ENCODE data around the gene TGM1.
"Not testable (repeated sequence)": the region's sequence is repeated elsewhere in the genome, so short reads cannot be mapped to it uniquely, and the experiment has no call there.

Gene TGM1

DNA sequence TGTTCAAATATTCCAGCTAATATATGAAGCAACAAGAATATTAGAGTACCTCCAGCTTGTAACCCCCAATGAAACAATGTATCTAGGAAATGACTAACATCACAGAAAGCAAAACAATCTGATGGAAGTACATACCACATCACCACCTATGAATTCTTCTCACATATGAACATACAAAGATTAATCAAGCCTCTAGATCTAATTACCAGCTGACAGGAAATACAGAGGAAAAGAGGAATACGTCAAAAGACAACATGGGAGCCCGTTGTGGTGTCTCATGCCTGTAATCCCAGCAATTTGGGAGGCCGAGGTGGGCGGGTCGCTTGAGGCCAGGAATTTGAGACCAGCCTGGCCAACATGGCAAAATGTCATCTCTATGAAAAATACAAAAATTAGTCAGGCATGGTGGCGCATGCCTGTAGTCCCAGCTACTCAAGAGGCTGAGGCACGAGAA lies 38.3 kb downstream of the TGM1 start:
- DNase-seq = no peak
- in situ Hi-C loops (cut with HindIII; ENCODE audit: low pct_ligation_motif_present, low pct_unique_long_range_greater_than_20kb, low sequenced_read_pairs) = no loop called here

DNA sequence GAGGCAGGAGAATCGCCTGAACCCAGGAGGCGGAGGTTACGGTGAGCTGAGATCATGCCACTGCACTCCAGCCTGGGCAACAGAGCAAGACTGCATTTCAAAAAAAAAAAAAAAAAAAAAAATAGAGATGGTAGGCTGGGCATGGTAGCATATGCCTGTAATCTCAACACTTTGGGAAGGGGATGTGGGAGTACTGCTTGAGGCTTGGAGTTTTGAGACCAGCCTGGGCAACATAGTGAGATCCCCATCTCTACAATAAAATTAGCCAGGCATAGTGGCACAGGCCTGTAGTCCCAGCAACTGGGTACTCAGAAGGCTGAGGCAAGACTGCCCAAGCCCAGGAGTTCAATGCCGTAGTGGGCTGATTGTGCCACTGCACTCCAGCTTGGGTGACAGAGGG lies 40.0 kb downstream of the TGM1 start:
- DNase-seq; in situ Hi-C loops (cut with HindIII; ENCODE audit: low pct_ligation_motif_present, low pct_unique_long_range_greater_than_20kb, low sequenced_read_pairs): not testable (repeated sequence)

DNA sequence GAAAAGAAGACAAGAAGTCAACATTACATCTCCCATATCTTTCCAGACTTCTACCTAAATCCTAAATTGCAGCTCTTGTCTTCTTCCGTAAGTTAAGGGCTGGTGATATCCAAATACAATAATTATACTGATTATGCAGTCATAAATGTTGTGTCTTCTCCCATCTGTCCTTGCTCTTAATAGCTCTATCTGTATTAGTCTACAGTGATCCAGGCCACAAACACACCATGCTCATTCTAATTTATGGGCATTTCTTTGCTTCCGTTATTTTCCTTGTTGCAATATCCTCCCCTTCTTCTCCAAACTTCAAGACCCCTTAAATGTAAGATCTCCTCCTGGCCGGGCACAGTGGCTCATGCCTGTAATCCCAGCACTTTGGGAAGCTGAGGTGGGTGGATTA lies 43.5 kb downstream of the TGM1 start:
- no peak for DNase-seq
- in situ Hi-C loops (cut with HindIII; ENCODE audit: low pct_ligation_motif_present, low pct_unique_long_range_greater_than_20kb, low sequenced_read_pairs) = no loop called here

DNA sequence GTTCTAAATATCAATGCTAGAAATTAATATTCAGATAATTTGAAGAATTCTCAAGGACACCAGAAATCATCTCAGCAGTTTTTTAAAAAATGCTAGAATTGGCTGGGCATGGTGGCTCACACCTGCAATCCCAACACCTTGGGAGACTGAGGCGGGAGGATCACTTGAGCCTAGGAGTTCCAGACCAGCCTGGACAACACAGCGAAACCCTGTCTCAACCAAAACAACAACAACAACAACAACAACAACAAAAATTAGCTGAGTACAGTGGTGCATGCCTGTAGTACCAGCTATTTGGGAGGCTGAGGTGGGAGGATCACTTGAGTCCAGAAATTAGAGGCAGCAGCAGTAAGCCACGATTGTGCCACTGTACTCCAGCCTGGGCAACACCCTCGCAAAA lies 43.9 kb downstream of the TGM1 start:
- DNase-seq = no peak

DNA sequence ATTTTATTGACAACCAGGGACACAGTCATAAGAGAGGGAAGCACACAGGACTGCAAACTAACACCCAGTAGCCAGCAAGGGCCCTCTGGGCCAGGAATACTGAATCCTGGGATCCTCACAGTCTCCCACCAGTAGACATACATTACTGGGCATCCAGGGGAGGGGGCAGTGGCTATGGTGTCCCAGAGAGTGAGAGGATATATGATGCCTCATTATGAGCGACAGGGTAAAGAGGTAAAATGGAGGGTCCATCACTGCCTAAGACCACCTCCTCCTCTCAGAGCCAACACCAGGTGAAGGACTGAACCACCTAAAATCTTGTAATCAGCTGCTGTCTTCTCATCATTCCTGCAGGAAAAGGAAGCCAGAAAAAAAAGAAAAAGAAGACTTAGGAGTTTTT lies 46.1 kb downstream of the TGM1 start:
- DNase-seq; in situ Hi-C loops (cut with HindIII; ENCODE audit: low pct_ligation_motif_present, low pct_unique_long_range_greater_than_20kb, low sequenced_read_pairs): not testable (repeated sequence)

More for the DNA sequence above, 43.9 kb downstream of the TGM1 start:
- in situ Hi-C loops (cut with HindIII; ENCODE audit: low pct_ligation_motif_present, low pct_unique_long_range_greater_than_20kb, low sequenced_read_pairs) = no loop called here

DNA sequence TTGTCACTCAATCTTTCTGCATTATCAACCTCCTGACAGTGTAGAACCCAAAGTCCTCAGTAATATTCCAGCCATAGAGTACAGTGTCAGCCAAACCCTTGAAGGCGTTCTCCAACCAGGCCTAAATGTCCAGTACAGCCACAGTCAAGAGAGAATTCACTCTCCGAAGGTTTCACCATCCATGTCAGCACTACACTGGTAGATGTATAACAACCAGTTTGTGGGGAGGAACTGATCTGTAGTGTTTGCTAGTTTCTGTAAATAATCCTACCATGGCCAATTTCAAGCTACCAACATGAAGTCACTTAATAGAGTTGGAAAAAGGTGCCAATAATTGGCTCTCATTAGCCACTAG lies 46.7 kb downstream of the TGM1 start:
- DNase-seq = no peak
- in situ Hi-C loops (cut with HindIII; ENCODE audit: low pct_ligation_motif_present, low pct_unique_long_range_greater_than_20kb, low sequenced_read_pairs) = no loop called here

DNA sequence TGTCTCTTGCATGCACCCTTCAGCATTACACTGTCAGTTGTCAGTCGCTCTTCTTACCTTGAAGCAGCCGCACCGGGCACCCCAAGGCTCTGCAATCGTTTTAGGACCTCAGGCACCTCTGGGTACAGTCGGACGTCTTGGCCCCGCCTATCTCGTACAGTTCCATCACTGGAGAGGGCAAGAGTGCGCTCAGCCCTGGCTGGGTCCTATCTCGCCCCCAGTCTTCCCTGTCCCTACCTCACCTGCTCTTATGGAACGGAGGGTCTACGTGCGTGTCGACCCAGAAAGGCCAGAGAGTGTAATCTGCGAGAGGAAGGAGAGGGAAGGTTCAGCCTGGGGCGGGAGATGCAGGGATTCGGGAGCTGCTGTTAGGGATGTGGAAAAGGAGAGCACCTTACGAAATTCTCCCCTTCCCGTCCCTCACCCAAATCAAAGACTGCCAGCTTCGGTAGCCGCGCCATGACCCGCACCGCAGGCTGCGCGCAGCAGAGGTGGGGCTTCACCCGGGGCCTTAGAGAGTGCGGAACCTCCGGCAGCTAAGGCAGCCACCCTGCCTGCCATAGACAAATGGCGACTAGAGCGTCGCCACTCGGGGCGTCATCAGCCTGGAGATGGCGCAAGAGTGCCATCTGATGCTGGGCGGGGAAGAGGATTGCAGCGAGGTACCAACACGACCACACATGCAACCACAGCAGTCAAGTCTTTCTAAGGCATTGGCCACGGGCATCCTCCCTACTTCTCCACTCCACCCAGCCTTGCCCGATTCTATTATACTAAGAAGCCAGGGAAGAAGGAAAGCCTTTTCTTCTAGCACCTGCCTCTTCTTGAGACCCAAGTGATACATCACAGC lies 47.3 kb downstream of the TGM1 start, which contains the start of gene MDP1:
Gene MDP1 (minus strand): TSS at position 572 of the 850 bp plus-strand sequence. CDS start 111 bp downstream, at position 461.
- DNase-seq = peak; percentile 80
- in situ Hi-C loops (cut with HindIII; ENCODE audit: low pct_ligation_motif_present, low pct_unique_long_range_greater_than_20kb, low sequenced_read_pairs) = no loop called here

DNA sequence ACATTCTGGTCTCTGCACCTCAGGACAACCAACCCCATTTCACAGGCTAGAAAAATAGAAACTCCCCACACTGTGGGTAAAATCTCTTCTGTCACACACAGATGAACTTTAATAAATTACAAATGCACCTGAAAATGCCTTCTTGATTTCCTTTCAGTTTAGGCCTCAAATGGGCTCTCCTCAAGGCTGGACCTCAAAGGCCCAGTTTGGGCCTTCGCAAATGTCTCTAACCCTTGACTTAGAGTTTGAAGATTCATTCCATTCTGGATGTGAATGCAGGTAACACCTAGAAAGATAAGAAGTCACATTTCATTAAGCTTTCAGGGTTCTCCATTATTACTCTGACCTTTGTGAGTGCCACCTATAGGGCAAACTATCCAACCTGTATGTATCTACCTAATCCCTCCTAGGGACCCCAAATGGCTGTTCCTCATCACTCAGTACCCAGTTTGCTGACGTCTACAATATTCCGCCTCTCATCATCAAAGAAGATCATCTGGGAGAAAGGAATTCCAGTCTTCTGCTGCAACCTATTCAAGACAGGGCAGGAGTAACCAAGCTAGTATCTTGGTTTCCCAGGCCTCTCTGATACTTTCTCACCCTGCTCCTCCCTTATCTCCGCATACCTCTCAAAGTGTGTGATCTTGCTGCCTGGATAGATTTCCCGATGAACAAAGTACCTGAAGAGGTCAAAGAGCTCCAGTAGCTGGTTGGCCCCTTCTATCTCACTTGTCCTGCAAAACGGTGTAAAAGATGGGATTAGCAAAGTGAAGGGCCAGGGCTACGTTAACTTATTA lies 48.9 kb downstream of the TGM1 start:
- in situ Hi-C loops (cut with HindIII; ENCODE audit: low pct_ligation_motif_present, low pct_unique_long_range_greater_than_20kb, low sequenced_read_pairs) = no loop called here
- DNase-seq = no peak

DNA sequence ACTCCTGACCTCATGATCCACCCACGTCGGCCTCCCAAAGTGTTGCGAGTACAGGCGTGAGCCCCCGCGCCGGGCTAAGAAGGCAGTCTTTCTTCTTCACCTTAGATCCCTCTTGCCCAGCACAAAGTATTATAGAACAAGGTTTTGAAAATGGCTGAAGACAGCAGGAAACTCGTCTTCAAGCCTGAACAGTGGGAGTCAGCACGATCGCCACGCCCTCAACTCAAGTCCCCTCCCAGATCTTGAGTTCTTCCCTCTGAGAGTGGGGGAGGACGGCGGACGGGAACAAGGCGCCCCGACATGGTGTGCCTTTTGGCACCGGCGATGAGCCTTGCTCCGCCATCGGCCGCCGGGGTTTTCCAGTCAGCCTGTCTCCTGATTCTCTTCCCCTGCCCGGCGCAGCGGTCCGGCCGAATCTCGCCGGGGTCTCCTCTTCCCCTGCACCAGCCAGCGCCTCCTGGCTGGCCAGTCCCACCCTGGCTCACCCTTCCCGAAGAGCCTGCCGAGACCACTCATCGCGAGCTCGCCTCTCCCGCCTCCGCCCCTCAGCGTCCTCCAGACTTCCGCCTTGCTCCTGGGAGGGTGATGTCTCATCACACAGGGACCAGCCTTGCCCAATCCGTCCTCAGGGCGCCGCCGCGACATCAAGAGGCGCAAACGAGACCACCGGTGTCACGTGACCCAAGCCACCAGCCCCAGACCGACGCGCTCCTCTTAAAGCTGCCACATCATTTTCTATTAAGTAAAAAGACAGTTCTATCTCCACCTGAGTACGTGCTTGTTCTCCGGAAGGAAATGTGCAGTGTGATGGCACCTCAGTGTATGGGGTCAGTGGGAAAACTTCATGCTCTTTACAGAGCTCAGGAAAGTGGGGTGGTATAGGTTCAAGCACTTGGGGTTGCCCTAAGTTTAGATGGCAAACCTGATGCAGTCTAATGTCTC lies 49.8 kb downstream of the TGM1 start, which contains the start of gene CHMP4A:
Gene CHMP4A (minus strand): TSS at position 565 of the 942 bp plus-strand sequence. CDS start 49 bp downstream, at position 516.
- peak; percentile 97 for DNase-seq
- in situ Hi-C loops (cut with HindIII; ENCODE audit: low pct_ligation_motif_present, low pct_unique_long_range_greater_than_20kb, low sequenced_read_pairs) = no loop called here

DNA sequence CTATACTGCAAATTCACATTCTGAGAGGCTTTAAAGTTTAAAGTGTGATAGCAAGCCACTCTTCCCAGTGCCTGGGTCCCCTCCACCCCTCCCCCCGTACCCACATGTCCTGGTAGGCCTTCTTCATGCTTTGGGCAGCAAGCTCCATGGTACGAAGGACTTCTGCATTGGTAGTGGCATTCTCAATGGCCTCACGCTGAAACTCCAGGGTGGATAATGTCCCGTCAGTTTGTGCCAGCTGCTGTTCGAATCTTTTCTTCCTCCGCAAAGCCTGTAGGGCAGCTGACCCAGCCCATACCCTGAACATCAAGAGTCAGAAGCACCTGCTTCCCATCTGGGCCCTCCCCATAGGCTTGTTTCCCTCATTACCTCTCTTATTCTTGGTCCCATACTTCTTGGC lies 51.7 kb downstream of the TGM1 start:
- no peak for DNase-seq
- in situ Hi-C loops (cut with HindIII; ENCODE audit: low pct_ligation_motif_present, low pct_unique_long_range_greater_than_20kb, low sequenced_read_pairs) = no loop called here

DNA sequence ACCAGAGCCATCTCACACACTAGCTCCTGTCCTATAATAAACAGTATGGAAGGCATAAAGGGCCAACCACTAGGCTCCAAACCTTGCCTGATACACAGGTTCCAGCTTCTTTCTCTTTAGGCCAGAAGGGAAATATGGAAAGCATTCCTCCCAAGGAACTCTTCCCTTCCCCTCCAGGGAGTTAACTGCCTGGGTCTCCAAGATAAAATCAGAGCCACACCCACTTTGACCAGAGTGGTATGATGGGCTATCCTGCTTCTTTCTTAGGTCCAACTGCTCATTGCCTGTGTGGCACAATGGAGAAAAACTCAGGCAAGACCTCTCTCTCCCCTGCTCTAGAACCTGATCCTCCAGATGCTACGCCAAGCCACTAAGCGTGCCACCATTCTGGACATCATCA lies 55.4 kb downstream of the TGM1 start:
- no peak for DNase-seq
- in situ Hi-C loops (cut with HindIII; ENCODE audit: low pct_ligation_motif_present, low pct_unique_long_range_greater_than_20kb, low sequenced_read_pairs) = no loop called here

DNA sequence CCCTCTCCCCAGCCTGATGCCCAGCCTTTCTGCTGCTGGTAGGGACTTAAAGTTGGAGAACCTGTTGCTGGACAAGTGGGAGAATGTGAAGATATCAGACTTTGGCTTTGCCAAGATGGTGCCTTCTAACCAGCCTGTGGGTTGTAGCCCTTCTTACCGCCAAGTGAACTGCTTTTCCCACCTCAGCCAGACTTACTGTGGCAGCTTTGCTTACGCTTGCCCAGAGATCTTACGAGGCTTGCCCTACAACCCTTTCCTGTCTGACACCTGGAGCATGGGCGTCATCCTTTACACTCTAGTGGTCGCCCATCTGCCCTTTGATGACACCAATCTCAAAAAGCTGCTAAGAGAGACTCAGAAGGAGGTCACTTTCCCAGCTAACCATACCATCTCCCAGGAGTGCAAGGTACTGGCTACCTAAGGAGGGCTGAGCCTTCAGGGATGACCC lies 55.8 kb downstream of the TGM1 start:
- in situ Hi-C loops (cut with HindIII; ENCODE audit: low pct_ligation_motif_present, low pct_unique_long_range_greater_than_20kb, low sequenced_read_pairs) = no loop called here
- DNase-seq = no peak

DNA sequence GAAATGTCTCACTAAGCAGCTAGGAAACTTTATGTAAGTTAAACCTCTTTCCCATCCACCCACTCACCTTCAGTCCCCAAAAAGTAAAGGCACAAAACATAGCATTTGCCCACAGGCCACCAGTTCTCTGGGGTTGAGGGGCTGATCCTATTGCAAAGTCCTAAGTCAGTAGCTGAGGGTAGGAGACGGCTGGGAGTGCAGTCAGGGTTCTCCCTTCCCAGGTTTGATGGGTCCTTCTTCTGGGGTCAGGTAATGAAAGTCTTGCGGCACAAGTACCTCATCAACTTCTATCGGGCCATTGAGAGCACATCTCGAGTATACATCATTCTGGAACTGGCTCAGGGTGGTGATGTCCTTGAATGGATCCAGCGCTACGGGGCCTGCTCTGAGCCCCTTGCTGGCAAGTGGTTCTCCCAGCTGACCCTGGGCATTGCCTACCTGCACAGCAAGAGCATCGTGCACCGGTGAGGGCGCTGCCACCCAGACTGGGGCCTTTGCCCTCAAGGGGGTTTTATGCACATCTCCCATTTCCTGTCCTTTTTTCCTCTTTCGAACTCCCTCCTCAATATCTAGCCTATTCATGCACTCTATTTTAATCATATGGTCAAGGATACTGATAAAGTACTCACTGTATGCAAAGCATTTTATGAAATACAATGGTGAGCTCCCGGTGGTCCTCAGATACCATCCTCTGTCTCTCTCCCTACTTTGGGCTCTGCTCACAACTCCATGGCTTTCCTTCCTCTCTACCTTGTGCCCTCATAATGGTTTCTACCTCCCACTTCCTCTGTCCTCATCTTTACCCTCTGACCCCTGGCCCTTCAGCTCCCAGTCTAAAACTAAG lies 56.5 kb downstream of the TGM1 start:
- DNase-seq = no peak
- in situ Hi-C loops (cut with HindIII; ENCODE audit: low pct_ligation_motif_present, low pct_unique_long_range_greater_than_20kb, low sequenced_read_pairs) = no loop called here

DNA sequence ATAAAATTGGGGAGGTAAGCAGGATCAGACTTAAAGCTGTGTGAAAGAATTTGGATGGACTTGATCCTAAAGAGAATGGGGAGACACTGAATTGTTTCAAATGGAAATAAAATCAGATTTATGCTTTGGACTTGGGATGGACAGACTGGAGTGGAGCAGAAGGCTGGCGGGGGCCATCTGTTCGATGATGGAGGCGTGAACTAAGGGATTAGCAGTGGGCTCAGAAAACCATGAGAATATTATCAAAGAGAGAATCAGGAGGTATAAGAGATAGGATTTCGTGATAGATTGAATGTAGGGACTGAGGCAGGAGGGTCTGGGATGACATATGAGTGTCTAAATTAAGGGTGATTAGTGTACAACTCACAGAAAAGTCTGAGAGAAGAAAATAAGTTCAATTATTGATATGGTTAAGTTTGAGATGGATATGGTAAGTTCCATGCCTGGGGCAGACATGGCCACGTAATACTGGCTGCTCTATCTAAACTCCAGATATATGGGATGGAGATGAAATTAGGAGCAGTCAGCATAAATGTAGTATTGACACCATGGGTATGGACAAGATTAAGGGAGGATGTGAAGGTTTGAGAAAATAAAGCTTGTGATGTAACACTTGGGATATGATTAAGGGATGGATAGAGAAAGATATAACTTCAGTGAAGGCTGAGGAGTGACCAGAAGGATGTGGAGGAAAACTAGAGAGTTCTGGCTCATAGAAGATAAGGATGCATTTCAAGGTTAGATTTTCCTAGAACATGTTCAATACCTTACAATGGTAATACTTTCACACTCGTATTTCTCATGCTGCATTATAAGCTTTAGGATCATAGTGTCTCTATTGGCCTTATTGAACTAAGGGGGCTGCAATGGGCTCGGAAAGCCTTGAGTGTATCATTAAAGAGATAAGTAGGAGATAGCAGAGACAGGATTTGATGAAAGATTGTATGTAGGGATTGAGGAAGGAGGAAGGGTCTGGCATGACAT lies 58.5 kb downstream of the TGM1 start:
- in situ Hi-C loops (cut with HindIII; ENCODE audit: low pct_ligation_motif_present, low pct_unique_long_range_greater_than_20kb, low sequenced_read_pairs) = no loop called here
- no peak for DNase-seq

DNA sequence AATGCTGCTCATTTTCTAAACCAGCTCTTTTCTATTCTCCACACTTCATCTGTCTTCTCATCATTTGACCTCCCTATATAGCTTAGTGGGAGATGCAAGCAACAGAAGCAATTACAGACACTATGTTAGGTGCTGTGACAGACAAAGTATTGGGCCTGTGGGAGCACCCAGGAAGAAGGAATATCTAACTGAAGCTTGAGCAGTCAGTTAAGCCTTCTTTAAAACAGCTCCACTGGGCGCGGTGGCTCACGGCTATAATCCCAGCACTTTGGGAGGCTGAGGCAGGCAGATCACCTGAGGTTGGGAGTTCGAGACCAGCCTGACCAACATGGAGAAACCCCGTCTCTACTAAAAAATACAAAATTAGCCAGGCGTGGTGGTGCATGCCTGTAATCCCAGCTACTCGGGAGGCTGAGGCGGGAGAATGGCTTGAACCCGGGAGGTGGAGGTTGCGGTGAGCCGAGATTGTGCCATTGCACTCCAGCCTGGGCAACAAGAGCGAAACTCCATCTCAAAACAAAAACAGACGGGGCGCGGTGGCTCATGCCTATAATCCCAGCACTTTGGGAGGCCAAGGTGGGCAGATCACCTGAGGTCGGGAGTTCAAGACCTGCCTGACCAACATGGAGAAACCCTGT lies 59.6 kb downstream of the TGM1 start:
- DNase-seq; in situ Hi-C loops (cut with HindIII; ENCODE audit: low pct_ligation_motif_present, low pct_unique_long_range_greater_than_20kb, low sequenced_read_pairs): not testable (repeated sequence)

DNA sequence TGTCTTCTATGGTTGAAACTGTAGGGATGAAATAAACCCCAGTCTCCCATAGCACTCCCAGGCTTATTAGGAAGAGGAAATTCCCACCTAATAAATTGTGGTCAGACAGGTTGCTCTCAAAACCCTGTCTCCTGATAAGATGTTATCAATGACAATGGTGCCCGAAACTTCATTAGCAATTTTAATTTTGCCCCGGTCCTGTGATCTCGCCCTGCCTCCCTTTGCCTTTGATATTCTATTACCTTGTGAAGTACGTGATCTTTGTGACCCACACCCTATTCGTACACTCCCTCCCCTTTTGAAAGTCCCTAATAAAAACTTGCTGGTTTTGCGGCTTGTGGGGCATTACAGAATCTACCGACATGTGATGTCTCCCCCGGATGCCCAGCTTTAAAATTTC lies 60.4 kb downstream of the TGM1 start:
- DNase-seq; in situ Hi-C loops (cut with HindIII; ENCODE audit: low pct_ligation_motif_present, low pct_unique_long_range_greater_than_20kb, low sequenced_read_pairs): not testable (repeated sequence)

Measured in ACHN (cell line).